Stimulated activated CD4-positive, alpha-beta T cell treated with anti-CD3 and anti-CD28 coated beads, Interleukin-4, amount 100 ng/mL, for 24 hours (primary cell): ENCODE data around the gene MRPL3.
"Not testable (repeated sequence)": the region's sequence is repeated elsewhere in the genome, so short reads cannot be mapped to it uniquely, and the experiment has no call there.

Source experiments
- DNase-seq: peaks from one replicate; pipeline ENCODE4 v3.0.0-alpha.2; 2020

Gene MRPL3

GRCh38 chr3:131491775-131492174, 11.0 kb downstream of the MRPL3 start:
- no peak for DNase-seq

GRCh38 chr3:131491084-131491483, 11.7 kb downstream of the MRPL3 start:
- no peak for DNase-seq

DNA sequence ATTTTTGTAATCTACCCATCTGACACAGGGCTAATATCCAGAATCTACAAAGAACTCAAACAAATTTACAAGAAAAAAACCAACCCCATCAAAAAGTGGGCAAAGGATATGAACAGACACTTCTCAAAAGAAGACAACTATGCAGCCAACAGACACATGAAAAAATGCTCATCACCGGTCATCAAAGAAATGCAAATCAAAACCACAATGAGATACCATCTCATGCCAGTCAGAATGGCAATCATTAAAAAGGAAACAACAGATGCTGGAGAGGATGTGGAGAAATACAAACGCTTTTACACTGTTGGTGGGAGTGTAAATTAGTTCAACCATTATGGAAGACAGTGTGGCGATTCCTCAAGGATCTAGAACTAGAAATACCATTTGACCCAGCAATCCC, 16.2 kb downstream of the MRPL3 start:
- DNase-seq, result not testable (repeated sequence)

GRCh38 chr3:131485119-131485518, 17.7 kb downstream of the MRPL3 start:
- DNase-seq, result no peak

- DNase-seq, result no peak
Observed at GRCh38 chr3:131484496-131485111, 18.2 kb downstream of the MRPL3 start.

DNA sequence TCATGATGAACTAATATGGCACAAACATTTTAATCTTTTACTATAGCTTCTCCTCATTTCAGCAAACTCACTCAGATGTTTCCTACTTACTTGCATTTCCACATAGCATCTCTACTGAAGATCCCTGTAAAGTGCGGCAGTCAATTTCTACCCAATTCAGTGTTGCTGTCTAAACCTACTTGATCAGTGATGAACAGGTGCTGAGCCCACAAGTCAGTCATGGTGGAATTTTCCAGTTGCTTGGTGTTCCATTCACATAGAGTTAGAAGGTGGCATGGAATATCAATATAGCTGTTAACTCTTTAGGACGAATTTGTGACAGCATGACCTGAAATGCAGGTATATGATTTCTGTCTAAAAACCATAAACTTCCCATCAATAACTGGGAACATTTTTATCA, 22.7 kb downstream of the MRPL3 start:
- no peak for DNase-seq

- DNase-seq, result no peak
Observed at GRCh38 chr3:131477813-131478212, 25.0 kb downstream of the MRPL3 start.

DNA sequence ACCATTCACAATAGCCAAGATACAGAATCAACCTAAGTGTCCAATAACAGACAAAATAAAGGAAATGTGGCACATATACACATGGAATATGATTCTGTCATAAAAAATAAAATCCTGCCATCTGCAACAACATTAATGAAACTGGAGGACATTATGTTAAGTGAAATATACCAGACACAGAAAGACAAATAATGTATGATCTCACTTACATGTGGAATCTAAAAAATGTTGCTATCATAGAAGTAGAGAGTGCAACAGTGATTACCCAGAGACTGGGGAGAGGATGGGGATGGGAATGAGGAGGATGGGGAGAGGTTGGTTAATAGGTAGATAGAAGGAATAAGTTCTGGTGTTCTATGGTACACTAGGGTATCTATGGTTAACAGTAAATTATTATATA, 28.7 kb downstream of the MRPL3 start:
- no peak for DNase-seq

- DNase-seq, result no peak
Observed at GRCh38 chr3:131470377-131470776, 32.4 kb downstream of the MRPL3 start.

GRCh38 chr3:131458653-131459052, 44.1 kb downstream of the MRPL3 start:
- no peak for DNase-seq

GRCh38 chr3:131457220-131457619, 45.6 kb downstream of the MRPL3 start:
- DNase-seq, result no peak

- DNase-seq, result no peak
Observed at GRCh38 chr3:131454501-131454900, 48.3 kb downstream of the MRPL3 start.

DNA sequence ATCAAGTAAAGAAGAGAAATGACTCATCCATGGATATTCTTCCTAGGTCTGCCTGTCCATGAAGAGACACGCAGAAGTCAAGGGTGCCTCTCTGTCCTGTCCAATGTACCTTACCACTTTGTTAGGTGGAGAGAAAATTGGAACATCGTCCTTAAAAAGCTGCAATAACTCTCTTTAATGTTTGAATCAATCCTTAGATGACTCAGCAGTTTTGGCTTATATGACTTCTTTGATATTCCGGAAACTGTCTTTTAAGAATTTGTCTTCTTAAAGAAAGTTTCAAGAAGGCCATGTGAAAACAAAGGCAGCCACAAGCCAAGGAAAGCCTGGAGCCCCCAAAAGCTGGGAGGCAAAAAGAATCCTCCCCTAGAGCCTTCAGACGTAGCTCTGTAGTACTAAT, 49.2 kb downstream of the MRPL3 start:
- DNase-seq, result no peak

DNA sequence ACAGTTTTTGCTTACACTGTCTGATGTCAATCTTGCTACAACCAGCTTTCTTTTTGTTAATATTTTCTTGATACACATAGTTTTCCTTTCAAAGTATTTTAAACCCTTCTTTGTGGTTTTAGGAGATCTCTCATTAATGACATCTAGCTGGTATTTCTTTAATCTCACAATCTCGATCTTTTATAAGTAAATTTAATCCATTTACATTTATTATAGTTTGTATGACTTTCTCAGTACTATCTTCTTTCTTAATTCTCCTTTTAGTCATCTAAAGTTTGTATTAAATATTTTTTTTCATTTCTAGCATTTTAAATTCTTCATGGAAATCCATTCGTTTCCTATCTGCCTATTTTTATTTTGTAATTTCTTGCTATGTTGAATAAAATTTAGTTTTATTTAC, 55.4 kb downstream of the MRPL3 start:
- DNase-seq, result no peak

DNA sequence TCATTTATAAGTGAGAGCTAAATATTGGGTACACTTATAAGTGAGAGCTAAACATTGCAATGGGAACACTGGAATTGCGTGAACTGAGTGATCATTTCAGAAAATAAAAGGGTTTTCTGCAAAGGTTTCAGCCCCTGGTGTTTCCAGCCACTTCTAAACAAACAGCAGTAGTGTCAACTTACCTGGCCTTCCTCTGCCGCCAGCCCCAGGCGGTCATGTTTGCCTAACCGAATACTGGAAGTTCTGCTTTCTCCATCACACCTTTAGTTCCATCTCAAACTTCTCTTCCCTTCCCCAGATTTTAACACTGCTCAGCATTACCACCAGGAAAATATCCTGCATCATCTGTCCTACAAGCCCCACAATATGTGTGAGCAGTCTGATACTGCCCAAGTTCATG, 58.6 kb downstream of the MRPL3 start:
- no peak for DNase-seq

- no peak for DNase-seq
Observed at GRCh38 chr3:131439084-131439483, 63.7 kb downstream of the MRPL3 start.

DNA sequence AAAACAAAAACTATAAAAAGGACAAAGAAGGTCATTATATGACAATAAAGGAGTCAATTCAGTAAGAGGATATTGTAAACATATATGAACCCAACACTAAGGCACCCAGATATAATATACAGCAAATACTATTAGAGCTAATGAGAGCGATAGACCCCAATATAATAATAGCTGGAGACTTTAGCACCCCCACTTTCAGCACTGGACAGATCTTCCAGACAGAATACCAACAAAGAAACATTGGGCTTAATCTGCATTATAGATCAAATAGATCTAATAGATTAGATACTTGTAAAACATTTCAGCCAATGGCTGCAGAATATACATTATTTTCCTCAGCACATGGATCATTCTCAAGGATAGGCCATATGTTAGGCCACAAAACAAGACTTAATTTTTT, 67.8 kb downstream of the MRPL3 start:
- DNase-seq, result no peak

- no peak for DNase-seq
Observed at GRCh38 chr3:131432441-131432840, 70.3 kb downstream of the MRPL3 start.

DNA sequence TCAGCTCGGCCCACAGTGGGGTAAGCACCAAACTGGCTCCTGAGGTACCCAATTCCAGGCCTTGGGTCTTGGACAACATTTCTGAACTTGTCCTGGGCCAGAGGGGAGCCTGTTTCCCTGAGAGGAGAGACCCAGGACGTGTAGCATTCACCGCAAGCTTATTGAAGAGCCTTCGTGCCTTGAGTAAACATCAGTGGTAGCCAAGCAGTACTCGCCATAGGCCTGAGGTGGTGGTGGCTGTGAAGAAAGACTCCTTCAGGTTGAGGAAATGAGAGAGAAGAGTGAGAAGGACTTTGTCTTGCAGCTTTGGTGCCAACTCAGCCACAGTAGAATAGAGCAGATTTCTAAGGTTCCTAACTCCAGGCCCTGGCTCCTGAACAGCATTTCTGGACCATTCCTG, 71.0 kb downstream of the MRPL3 start:
- no peak for DNase-seq

DNA sequence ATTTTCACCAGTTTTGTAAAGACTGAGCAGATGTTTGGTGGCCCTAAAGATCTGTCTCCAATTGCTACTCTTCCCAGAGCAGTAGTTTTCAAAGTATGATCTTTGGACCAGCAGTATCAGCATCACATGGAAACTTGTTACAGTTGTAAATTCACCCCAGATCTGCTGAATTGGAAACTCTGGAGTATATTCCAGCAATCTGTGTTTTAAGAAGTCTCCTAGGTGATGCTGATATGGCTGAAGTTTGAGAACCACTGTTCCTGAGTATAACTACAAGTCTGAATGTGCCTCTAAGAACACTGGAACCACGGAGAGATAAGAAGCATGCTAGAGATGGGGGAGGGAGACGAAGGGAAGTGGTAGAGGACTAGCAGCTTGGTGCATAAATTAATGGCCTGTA, 75.5 kb downstream of the MRPL3 start:
- no peak for DNase-seq

GRCh38 chr3:131421957-131422498, 80.7 kb downstream of the MRPL3 start:
- no peak for DNase-seq

DNA sequence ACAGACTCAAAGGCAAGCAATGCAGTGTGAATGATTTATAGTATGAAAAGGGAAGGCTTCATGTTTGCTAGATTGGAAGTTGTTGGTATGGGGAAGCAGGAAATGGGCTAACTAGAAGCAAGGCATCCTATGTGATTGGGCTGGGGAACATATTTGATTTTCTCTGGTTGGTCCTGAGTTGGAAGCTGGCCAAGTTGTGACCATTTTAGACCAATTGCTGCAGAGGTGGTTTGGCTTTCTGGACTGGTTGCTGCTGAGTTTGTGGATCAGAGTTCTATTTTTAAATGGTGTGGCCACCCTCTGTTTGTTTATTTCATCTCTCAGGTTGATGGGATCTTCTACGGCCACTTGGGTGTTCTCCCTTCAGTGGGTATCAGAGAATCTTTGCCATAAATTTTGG, 81.5 kb downstream of the MRPL3 start:
- no peak for DNase-seq

GRCh38 chr3:131417751-131418150, 85.0 kb downstream of the MRPL3 start:
- DNase-seq, result no peak
